Activated CD8-positive, alpha-beta memory T cell treated with anti-CD3 and anti-CD28 coated beads, Interleukin-2, amount 50 U/mL, for 1 hour (primary cell): ENCODE data around the gene GPC6.

ENCODE experiments used
- DNase-seq: peaks from one replicate; pipeline ENCODE4 v3.0.0-alpha.2; 2020; ENCODE audit errors: extremely low read depth

The GPC6 gene

GRCh38 chr13:94112731-94113130 lies 886.1 kb downstream of the GPC6 start:
- DNase-seq = no peak

GRCh38 chr13:94113245-94113644 lies 886.6 kb downstream of the GPC6 start:
- DNase-seq = no peak

- DNase-seq = no peak
These were observed 887.6 kb downstream of the GPC6 start for GRCh38 chr13:94114166-94114565.

GRCh38 chr13:94115054-94115453 lies 888.4 kb downstream of the GPC6 start:
- no peak for DNase-seq

- DNase-seq = no peak
These were observed 892.8 kb downstream of the GPC6 start for GRCh38 chr13:94119360-94119936.

- no peak for DNase-seq
These were observed 894.3 kb downstream of the GPC6 start for GRCh38 chr13:94120878-94121277.

- no peak for DNase-seq
These were observed 895.1 kb downstream of the GPC6 start for GRCh38 chr13:94121686-94122085.

GRCh38 chr13:94122300-94122915 lies 895.8 kb downstream of the GPC6 start:
- DNase-seq = no peak

GRCh38 chr13:94123557-94123956 lies 897.0 kb downstream of the GPC6 start:
- DNase-seq = no peak

- DNase-seq = no peak
These were observed 901.8 kb downstream of the GPC6 start for GRCh38 chr13:94128430-94128829.

GRCh38 chr13:94129490-94129894 lies 902.9 kb downstream of the GPC6 start:
- DNase-seq = no peak

- DNase-seq = no peak
These were observed 912.2 kb downstream of the GPC6 start for GRCh38 chr13:94138831-94139230.

GRCh38 chr13:94139393-94139995 lies 912.9 kb downstream of the GPC6 start:
- no peak for DNase-seq

- no peak for DNase-seq
These were observed 913.4 kb downstream of the GPC6 start for GRCh38 chr13:94140027-94140426.

- no peak for DNase-seq
These were observed 913.9 kb downstream of the GPC6 start for GRCh38 chr13:94140511-94140910.

GRCh38 chr13:94143624-94144350 lies 917.2 kb downstream of the GPC6 start:
- no peak for DNase-seq

GRCh38 chr13:94145966-94146365 lies 919.4 kb downstream of the GPC6 start:
- DNase-seq = no peak

- DNase-seq = no peak
These were observed 927.0 kb downstream of the GPC6 start for GRCh38 chr13:94153586-94153985.

GRCh38 chr13:94154367-94154766 lies 927.8 kb downstream of the GPC6 start:
- no peak for DNase-seq

- no peak for DNase-seq
These were observed 931.2 kb downstream of the GPC6 start for GRCh38 chr13:94157705-94158218.

- no peak for DNase-seq
These were observed 934.3 kb downstream of the GPC6 start for GRCh38 chr13:94160875-94161274.

GRCh38 chr13:94162289-94162688 lies 935.7 kb downstream of the GPC6 start:
- DNase-seq = no peak

- DNase-seq = no peak
These were observed 936.9 kb downstream of the GPC6 start for GRCh38 chr13:94163535-94163934.
